B cell (primary cell): ENCODE results near the gene SMOC1. TPM values are rescaled to one million over a fixed set of nuclear protein-coding genes. Genes with fewer than 3 reads are reported as not detected.

Experiments used
- ATAC-seq: fragments of 200-7000 bp; cut with Tn5 transposase; one replicate; pipeline ENCODE4 v1.10.0; 2021; ENCODE audit warnings: low read depth, mild to moderate bottlenecking, moderate number of reproducible peaks, moderate library complexity
- CTCF ChIA-PET: fragments of 350-600 bp; sonication (Branson Sonifier 250); formaldehyde crosslinking; loops from one replicate; lab custom pipeline; 2021; ENCODE audit warnings: antibody characterized with exemption, inconsistent platforms; lab: Charles Lee
- POLR2A ChIA-PET: fragments of 350-600 bp; sonication (Branson Sonifier 250); formaldehyde crosslinking; loops from one replicate; lab custom pipeline; 2021; ENCODE audit warnings: antibody characterized with exemption; lab: Charles Lee
- DNase-seq: peaks from one replicate; pipeline ENCODE4 v3.0.0; 2013
- H2AFZ ChIP-seq: 2 replicates; pipeline ENCODE4 v1.6.1; 2012; ENCODE audit warnings: mild to moderate bottlenecking, low read depth, low read length; ENCODE audit not compliant: insufficient read depth, poor library complexity, severe bottlenecking
- H3K27ac ChIP-seq, 2 donors: 1 replicate in 1 of 2; 2 replicates in 1 of 2; pipeline ENCODE4 v1.5.1; 2012 to 2013; ENCODE audit warnings: low read length in 2 of 2, mild to moderate bottlenecking in 2 of 2, moderate library complexity in 1 of 2
- H3K27me3 ChIP-seq, 4 experiments: fragments of 200-600 bp in 1 of 4; sonication (generic) in 1 of 4; replicated peaks in 1 of 4; 1 replicate in 2 of 4; 2 replicates in 2 of 4; pipeline versions ENCODE4 v1.6.1 to v1.7.0; 2013 to 2016; ENCODE audit warnings: low read length in 3 of 4, mild to moderate bottlenecking in 2 of 4, mixed read lengths in 1 of 4, moderate library complexity in 1 of 4; ENCODE audit not compliant: insufficient read depth in 4 of 4, control insufficient read depth in 3 of 4; ENCODE audit errors: control extremely low read depth in 1 of 4
- H3K36me3 ChIP-seq, 2 experiments: replicated peaks in 1 of 2; 1 replicate in 1 of 2; 2 replicates in 1 of 2; pipeline versions ENCODE4 v1.6.1 to v1.7.1; 2013; ENCODE audit warnings: low read length in 1 of 2; ENCODE audit not compliant: insufficient read depth in 2 of 2, control insufficient read depth in 1 of 2; ENCODE audit errors: control extremely low read depth in 1 of 2, extremely low read depth in 1 of 2
- H3K4me1 ChIP-seq, 2 donors: fragments of 200-600 bp in 1 of 2; sonication (generic) in 1 of 2; 1 replicate in 1 of 2; 2 replicates in 1 of 2; pipeline versions ENCODE4 v1.5.1 to v1.6.1; 2013 to 2017; ENCODE audit warnings: low read length in 2 of 2; ENCODE audit not compliant: control insufficient read depth in 2 of 2, insufficient read depth in 2 of 2
- H3K4me2 ChIP-seq: replicated peaks from 2 replicates; pipeline ENCODE3; 2012; ENCODE audit warnings: mild to moderate bottlenecking, low read depth, low read length; ENCODE audit not compliant: poor library complexity, severe bottlenecking
- H3K4me3 ChIP-seq, 5 experiments: fragments of 200-600 bp in 1 of 5; sonication (generic) in 1 of 5; 1 replicate in 3 of 5; 2 replicates in 2 of 5; pipeline versions ENCODE4 v1.5.1 to v1.7.0; 2011 to 2016; ENCODE audit warnings: low read length in 4 of 5, mild to moderate bottlenecking in 4 of 5, low read depth in 2 of 5, control low read depth in 1 of 5, moderate library complexity in 1 of 5; ENCODE audit not compliant: insufficient read depth in 1 of 5; ENCODE audit errors: control extremely low read depth in 1 of 5, extremely low read depth in 1 of 5
- H3K79me2 ChIP-seq: fragments of 200-600 bp; sonication (generic); one replicate; pipeline ENCODE4 v1.6.0; 2016; ENCODE audit warnings: low read length; ENCODE audit not compliant: control insufficient read depth, insufficient read depth
- H3K9ac ChIP-seq: fragments of 200-600 bp; sonication (generic); 2 replicates; pipeline ENCODE4 v1.6.1; 2017; ENCODE audit warnings: mild to moderate bottlenecking, low read length, moderate library complexity
- H3K9me3 ChIP-seq, 3 donors: one replicate each; pipeline versions ENCODE4 v1.6.1 to v1.7.1; 2013; ENCODE audit warnings: low read length in 2 of 3; ENCODE audit not compliant: control insufficient read depth in 2 of 3, insufficient read depth in 1 of 3; ENCODE audit errors: control extremely low read depth in 1 of 3
- H4K20me1 ChIP-seq: 2 replicates; pipeline ENCODE4 v1.6.0; 2012; ENCODE audit warnings: mild to moderate bottlenecking, low read length; ENCODE audit not compliant: insufficient read depth, control insufficient read depth, poor library complexity, severe bottlenecking
- H3K27ac Mint-ChIP-seq: one replicate; pipeline ENCODE4 v1.8.0; 2021; ENCODE audit warnings: mixed read lengths
- H3K27me3 Mint-ChIP-seq: one replicate; pipeline ENCODE4 v1.8.0; 2021; ENCODE audit warnings: mixed read lengths
- H3K4me1 Mint-ChIP-seq: one replicate; pipeline ENCODE4 v1.8.0; 2021; ENCODE audit warnings: mixed read lengths
- H3K4me3 Mint-ChIP-seq: one replicate; pipeline ENCODE4 v1.8.0; 2021; ENCODE audit warnings: mixed read lengths
- H3K9me3 Mint-ChIP-seq: one replicate; pipeline ENCODE4 v1.8.0; 2022; ENCODE audit warnings: mixed read lengths; ENCODE audit not compliant: insufficient read depth
- EZH2 ChIP-seq: IDR thresholded peaks from 2 replicates; pipeline ENCODE4 v1.6.1; 2012; ENCODE audit warnings: borderline replicate concordance, low read depth, mild to moderate bottlenecking, moderate library complexity, low read length; ENCODE audit not compliant: insufficient read depth, poor library complexity, severe bottlenecking
- WGBS: methylation state at CpG from one replicate; pipeline ENCODE4 v1.1.5; 2013; ENCODE audit warnings: missing lambda C conversion rate; ENCODE audit not compliant: insufficient coverage; 5-methylcytosine and 5-hydroxymethylcytosine counted together
- intact Hi-C: fragments of 100-400 bp; cut with micrococcal nuclease; formaldehyde crosslinking; loops from one replicate; pipeline ENCODE4 v1.10.0; 2022
- polyA plus RNA-seq: library from polyadenylated mRNA; depleted of rRNA; stranded (reverse); fragments of >200 nt; gene quantifications from 2 replicates; pipeline ENCODE4 v1.2.3, GENCODE V29; 2012
- total RNA-seq, 2 donors: library from RNA; stranded (reverse); fragments of 120-200 nt in 1 of 2; gene quantifications; 1 replicate in 1 of 2; 2 replicates in 1 of 2; pipeline versions ENCODE4 v1.2.3 to v1.2.4, GENCODE V29; 2013 to 2022
- TF ChIP-seq, protein P1 (sequence below): fragments of 200-600 bp; IDR thresholded peaks from one replicate; pipeline ENCODE4 v1.8.0; 2022; ENCODE audit warnings: antibody characterized with exemption, mild to moderate bottlenecking

SMOC1 gene
- total and polyA plus RNA-seq, 2 donors (not counting 1 experiment from before 2014, with no cell fraction given): 0.04 to 0.84 TPM

DNA sequence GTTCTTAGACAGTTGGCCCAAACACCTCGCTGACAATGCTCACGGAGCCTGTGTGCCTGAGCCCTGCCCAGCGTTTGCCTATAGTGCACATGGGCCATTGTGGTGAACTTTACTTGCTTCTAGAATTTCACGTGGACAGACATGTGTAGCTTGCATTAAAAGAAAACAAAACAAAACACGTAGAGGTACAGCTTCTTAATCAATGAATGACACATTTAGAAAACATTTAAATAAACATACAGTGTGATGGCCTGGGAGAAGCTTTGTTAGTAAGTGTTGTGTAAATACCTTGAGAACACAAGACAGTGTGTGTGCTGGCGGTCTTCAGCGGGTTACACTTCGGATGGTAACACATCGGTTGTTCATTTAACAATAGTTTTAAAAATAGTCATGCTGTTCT, 38.1 kb downstream of the SMOC1 start:
- CTCF ChIA-PET: no interaction called here
- peaks cover 54% of the 10 kb centered on the region for H3K27me3 Mint-ChIP-seq
- Histone ChIP-seq H3K36me3 (no peaks in the 10 kb centered on the region), H3K27me3 (peaks cover 0 to 7% (median 0%) of the 10 kb centered on the region in 4 experiments), H3K9ac (no peak overlapping the region), H4K20me1 (no peaks in the 10 kb centered on the region), H3K4me2 (no peak overlapping the region), H3K79me2 (no peaks in the 10 kb centered on the region), H3K9me3 (peaks cover 0 to 3% (median 0%) of the 10 kb centered on the region in 3 donors), H3K4me3 (no peak overlapping the region), H3K27ac (no peak overlapping the region), H2AFZ (no peak overlapping the region), H3K4me1 (no peaks in the 10 kb centered on the region)
- intact Hi-C loops: no loop called here
- TF ChIP-seq, protein P1, sequence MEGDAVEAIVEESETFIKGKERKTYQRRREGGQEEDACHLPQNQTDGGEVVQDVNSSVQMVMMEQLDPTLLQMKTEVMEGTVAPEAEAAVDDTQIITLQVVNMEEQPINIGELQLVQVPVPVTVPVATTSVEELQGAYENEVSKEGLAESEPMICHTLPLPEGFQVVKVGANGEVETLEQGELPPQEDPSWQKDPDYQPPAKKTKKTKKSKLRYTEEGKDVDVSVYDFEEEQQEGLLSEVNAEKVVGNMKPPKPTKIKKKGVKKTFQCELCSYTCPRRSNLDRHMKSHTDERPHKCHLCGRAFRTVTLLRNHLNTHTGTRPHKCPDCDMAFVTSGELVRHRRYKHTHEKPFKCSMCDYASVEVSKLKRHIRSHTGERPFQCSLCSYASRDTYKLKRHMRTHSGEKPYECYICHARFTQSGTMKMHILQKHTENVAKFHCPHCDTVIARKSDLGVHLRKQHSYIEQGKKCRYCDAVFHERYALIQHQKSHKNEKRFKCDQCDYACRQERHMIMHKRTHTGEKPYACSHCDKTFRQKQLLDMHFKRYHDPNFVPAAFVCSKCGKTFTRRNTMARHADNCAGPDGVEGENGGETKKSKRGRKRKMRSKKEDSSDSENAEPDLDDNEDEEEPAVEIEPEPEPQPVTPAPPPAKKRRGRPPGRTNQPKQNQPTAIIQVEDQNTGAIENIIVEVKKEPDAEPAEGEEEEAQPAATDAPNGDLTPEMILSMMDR: no peak
- TF ChIP-seq EZH2: no peak
- no peaks in the 10 kb centered on the region for H3K9me3 Mint-ChIP-seq
- H3K27ac Mint-ChIP-seq: no peak overlapping the region
- POLR2A ChIA-PET: no interaction called here
- ATAC-seq (no peak), DNase-seq (no peak)
- WGBS: 94% methylated on average over 6 of the region's 9 CpGs
- H3K4me3 Mint-ChIP-seq: no peak overlapping the region
- no peaks in the 10 kb centered on the region for H3K4me1 Mint-ChIP-seq

DNA sequence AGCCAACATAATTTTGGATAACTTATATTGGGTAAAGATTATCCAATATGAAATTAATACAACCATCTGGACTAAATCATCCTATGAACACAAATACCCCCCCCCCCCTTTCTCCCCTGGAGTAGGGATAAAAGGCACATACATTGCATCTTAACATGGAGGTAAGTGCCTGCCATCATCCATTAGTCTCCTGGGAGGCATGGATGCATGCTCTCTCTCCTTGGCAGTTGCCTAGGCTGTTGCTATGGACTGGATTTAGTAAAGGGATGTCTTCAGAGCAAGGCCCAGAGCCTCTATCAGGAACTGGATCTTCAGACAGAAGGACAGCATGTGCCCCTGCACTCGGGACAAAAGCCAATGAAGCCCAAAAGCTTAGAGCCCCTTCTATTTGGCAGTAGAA, 40.6 kb downstream of the SMOC1 start:
- no peak overlapping the region for H3K27ac Mint-ChIP-seq
- H4K20me1 ChIP-seq: no peaks in the 10 kb centered on the region
- peaks cover 0 to 7% (median 4%) of the 10 kb centered on the region in 4 experiments for H3K27me3 ChIP-seq
- H3K4me3 ChIP-seq: no peak overlapping the region
- ATAC-seq (no peak), DNase-seq (no peak)
- no peak overlapping the region for H3K27ac ChIP-seq
- WGBS: 73% methylated on average over 1 of the region's 1 CpG
- H3K79me2 ChIP-seq: no peaks in the 10 kb centered on the region
- no peak overlapping the region for H3K4me3 Mint-ChIP-seq
- no peak overlapping the region for H3K9ac ChIP-seq
- H3K9me3 Mint-ChIP-seq: no peaks in the 10 kb centered on the region
- intact Hi-C loops: no loop called here
- no peak overlapping the region for H2AFZ ChIP-seq
- no peaks in the 10 kb centered on the region for H3K36me3 ChIP-seq
- ChIA-PET POLR2A (no interaction called here), CTCF (no interaction called here)
- no peak for TF ChIP-seq EZH2
- TF ChIP-seq, protein P1: no peak
- H3K27me3 Mint-ChIP-seq: peaks cover 57% of the 10 kb centered on the region
- no peak overlapping the region for H3K4me2 ChIP-seq
- no peaks in the 10 kb centered on the region for H3K4me1 ChIP-seq
- no peaks in the 10 kb centered on the region for H3K4me1 Mint-ChIP-seq
- H3K9me3 ChIP-seq: no peaks in the 10 kb centered on the region
